GM23338 (cell line): ENCODE data around the gene MAP4K4.

Experiments used
- CREB1 ChIP-seq: fragments of 250-450 bp; sonication (Bioruptor Pico); IDR thresholded peaks from 2 replicates; pipeline ENCODE4 v1.5.0; 2020; ENCODE audit warnings: low read depth, mild to moderate bottlenecking, moderate library complexity
- EZH2 ChIP-seq: fragments of 200-600 bp; sonication (generic); IDR thresholded peaks from one replicate; pipeline ENCODE4 v1.8.0; 2017; ENCODE audit warnings: antibody characterized with exemption, mild to moderate bottlenecking, low read depth; ENCODE audit not compliant: unreplicated experiment
- EZH2phosphoT487 ChIP-seq: fragments of 200-600 bp; sonication (generic); IDR thresholded peaks from one replicate; pipeline ENCODE4 v1.8.1; 2018; ENCODE audit warnings: antibody characterized with exemption; ENCODE audit not compliant: unreplicated experiment
- JUNB ChIP-seq: IDR thresholded peaks from one replicate; pipeline ENCODE4 v1.6.1; 2016; ENCODE audit warnings: antibody characterized with exemption; ENCODE audit not compliant: unreplicated experiment
- NANOG ChIP-seq: IDR thresholded peaks from 2 replicates; pipeline ENCODE4 v1.6.1; 2016; ENCODE audit warnings: antibody characterized with exemption, borderline replicate concordance
- POLR2AphosphoS5 ChIP-seq: IDR thresholded peaks from 2 replicates; pipeline ENCODE4 v1.6.1; 2016; ENCODE audit warnings: antibody characterized with exemption, low read depth
- STAT1 ChIP-seq: IDR thresholded peaks from one replicate; pipeline ENCODE4 v1.6.1; 2016; ENCODE audit warnings: antibody characterized with exemption; ENCODE audit not compliant: unreplicated experiment
- ZNF114 ChIP-seq: fragments of 250-450 bp; sonication (Bioruptor Pico); IDR thresholded peaks from 2 replicates; pipeline ENCODE4 v1.5.0; 2020; ENCODE audit warnings: mild to moderate bottlenecking, moderate library complexity
- ZNF331 ChIP-seq: fragments of 250-450 bp; sonication (Bioruptor Pico); IDR thresholded peaks from 2 replicates; pipeline ENCODE4 v1.5.0; 2020; ENCODE audit warnings: low read depth, mild to moderate bottlenecking, moderate library complexity
- TF ChIP-seq, protein P1 (sequence below), 2 experiments: fragments of 200-600 bp in 1 of 2; sonication (generic) in 1 of 2; conservative IDR thresholded peaks; 2 replicates each; pipeline versions ENCODE4 v1.5.1 to v1.6.1; 2016 to 2017; ENCODE audit warnings: antibody characterized with exemption in 2 of 2, low read depth in 2 of 2, mild to moderate bottlenecking in 2 of 2, moderate library complexity in 1 of 2
- TF ChIP-seq, protein P2 (sequence below): IDR thresholded peaks from one replicate; pipeline ENCODE4 v1.6.1; 2018; ENCODE audit warnings: antibody characterized with exemption; ENCODE audit not compliant: unreplicated experiment
- TF ChIP-seq, protein P3 (sequence below): IDR thresholded peaks from 2 replicates; pipeline ENCODE4 v1.6.1; 2016; ENCODE audit warnings: antibody characterized with exemption
- TF ChIP-seq, protein P4 (sequence below): fragments of 250-450 bp; sonication (Bioruptor Pico); IDR thresholded peaks from 2 replicates; pipeline ENCODE4 v1.5.0; 2020; ENCODE audit warnings: mild to moderate bottlenecking, moderate library complexity

DNA sequence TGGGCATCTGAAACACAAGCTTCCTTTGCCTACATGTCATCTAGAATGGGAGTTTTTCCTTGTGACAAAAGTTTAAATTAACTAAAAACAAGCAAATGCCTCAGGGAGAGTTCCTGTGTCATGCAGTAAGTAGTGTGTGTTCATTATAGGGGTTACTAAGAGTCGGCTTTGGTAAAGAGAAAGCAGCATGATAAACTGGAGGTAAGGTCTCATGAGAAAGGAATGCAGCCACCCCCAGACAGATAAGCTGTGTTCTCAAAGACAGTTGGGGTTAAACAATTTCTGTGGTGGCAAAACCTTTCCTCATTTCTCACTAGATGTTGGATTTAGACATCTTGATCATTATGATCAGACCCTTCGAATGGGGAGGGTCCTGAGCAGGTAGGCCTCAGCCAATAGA is 129.7 kb downstream of the MAP4K4 start:
- TF ChIP-seq, protein P1, sequence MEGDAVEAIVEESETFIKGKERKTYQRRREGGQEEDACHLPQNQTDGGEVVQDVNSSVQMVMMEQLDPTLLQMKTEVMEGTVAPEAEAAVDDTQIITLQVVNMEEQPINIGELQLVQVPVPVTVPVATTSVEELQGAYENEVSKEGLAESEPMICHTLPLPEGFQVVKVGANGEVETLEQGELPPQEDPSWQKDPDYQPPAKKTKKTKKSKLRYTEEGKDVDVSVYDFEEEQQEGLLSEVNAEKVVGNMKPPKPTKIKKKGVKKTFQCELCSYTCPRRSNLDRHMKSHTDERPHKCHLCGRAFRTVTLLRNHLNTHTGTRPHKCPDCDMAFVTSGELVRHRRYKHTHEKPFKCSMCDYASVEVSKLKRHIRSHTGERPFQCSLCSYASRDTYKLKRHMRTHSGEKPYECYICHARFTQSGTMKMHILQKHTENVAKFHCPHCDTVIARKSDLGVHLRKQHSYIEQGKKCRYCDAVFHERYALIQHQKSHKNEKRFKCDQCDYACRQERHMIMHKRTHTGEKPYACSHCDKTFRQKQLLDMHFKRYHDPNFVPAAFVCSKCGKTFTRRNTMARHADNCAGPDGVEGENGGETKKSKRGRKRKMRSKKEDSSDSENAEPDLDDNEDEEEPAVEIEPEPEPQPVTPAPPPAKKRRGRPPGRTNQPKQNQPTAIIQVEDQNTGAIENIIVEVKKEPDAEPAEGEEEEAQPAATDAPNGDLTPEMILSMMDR (conservative IDR thresholded peaks at IDR 0.05; ENCODE audit: low read depth in 2 of 2): no peak
- TF ChIP-seq POLR2AphosphoS5 (no peak), CREB1 (CRISPR knock-in tag) (no peak), EZH2phosphoT487 (no peak), EZH2 (no peak), NANOG (no peak), JUNB (no peak), ZNF331 (no peak), ZNF114 (no peak), STAT1 (no peak)
- TF ChIP-seq, protein P2, sequence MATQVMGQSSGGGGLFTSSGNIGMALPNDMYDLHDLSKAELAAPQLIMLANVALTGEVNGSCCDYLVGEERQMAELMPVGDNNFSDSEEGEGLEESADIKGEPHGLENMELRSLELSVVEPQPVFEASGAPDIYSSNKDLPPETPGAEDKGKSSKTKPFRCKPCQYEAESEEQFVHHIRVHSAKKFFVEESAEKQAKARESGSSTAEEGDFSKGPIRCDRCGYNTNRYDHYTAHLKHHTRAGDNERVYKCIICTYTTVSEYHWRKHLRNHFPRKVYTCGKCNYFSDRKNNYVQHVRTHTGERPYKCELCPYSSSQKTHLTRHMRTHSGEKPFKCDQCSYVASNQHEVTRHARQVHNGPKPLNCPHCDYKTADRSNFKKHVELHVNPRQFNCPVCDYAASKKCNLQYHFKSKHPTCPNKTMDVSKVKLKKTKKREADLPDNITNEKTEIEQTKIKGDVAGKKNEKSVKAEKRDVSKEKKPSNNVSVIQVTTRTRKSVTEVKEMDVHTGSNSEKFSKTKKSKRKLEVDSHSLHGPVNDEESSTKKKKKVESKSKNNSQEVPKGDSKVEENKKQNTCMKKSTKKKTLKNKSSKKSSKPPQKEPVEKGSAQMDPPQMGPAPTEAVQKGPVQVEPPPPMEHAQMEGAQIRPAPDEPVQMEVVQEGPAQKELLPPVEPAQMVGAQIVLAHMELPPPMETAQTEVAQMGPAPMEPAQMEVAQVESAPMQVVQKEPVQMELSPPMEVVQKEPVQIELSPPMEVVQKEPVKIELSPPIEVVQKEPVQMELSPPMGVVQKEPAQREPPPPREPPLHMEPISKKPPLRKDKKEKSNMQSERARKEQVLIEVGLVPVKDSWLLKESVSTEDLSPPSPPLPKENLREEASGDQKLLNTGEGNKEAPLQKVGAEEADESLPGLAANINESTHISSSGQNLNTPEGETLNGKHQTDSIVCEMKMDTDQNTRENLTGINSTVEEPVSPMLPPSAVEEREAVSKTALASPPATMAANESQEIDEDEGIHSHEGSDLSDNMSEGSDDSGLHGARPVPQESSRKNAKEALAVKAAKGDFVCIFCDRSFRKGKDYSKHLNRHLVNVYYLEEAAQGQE: no peak
- TF ChIP-seq, protein P3, sequence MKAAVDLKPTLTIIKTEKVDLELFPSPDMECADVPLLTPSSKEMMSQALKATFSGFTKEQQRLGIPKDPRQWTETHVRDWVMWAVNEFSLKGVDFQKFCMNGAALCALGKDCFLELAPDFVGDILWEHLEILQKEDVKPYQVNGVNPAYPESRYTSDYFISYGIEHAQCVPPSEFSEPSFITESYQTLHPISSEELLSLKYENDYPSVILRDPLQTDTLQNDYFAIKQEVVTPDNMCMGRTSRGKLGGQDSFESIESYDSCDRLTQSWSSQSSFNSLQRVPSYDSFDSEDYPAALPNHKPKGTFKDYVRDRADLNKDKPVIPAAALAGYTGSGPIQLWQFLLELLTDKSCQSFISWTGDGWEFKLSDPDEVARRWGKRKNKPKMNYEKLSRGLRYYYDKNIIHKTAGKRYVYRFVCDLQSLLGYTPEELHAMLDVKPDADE: no peak
- TF ChIP-seq, protein P4, sequence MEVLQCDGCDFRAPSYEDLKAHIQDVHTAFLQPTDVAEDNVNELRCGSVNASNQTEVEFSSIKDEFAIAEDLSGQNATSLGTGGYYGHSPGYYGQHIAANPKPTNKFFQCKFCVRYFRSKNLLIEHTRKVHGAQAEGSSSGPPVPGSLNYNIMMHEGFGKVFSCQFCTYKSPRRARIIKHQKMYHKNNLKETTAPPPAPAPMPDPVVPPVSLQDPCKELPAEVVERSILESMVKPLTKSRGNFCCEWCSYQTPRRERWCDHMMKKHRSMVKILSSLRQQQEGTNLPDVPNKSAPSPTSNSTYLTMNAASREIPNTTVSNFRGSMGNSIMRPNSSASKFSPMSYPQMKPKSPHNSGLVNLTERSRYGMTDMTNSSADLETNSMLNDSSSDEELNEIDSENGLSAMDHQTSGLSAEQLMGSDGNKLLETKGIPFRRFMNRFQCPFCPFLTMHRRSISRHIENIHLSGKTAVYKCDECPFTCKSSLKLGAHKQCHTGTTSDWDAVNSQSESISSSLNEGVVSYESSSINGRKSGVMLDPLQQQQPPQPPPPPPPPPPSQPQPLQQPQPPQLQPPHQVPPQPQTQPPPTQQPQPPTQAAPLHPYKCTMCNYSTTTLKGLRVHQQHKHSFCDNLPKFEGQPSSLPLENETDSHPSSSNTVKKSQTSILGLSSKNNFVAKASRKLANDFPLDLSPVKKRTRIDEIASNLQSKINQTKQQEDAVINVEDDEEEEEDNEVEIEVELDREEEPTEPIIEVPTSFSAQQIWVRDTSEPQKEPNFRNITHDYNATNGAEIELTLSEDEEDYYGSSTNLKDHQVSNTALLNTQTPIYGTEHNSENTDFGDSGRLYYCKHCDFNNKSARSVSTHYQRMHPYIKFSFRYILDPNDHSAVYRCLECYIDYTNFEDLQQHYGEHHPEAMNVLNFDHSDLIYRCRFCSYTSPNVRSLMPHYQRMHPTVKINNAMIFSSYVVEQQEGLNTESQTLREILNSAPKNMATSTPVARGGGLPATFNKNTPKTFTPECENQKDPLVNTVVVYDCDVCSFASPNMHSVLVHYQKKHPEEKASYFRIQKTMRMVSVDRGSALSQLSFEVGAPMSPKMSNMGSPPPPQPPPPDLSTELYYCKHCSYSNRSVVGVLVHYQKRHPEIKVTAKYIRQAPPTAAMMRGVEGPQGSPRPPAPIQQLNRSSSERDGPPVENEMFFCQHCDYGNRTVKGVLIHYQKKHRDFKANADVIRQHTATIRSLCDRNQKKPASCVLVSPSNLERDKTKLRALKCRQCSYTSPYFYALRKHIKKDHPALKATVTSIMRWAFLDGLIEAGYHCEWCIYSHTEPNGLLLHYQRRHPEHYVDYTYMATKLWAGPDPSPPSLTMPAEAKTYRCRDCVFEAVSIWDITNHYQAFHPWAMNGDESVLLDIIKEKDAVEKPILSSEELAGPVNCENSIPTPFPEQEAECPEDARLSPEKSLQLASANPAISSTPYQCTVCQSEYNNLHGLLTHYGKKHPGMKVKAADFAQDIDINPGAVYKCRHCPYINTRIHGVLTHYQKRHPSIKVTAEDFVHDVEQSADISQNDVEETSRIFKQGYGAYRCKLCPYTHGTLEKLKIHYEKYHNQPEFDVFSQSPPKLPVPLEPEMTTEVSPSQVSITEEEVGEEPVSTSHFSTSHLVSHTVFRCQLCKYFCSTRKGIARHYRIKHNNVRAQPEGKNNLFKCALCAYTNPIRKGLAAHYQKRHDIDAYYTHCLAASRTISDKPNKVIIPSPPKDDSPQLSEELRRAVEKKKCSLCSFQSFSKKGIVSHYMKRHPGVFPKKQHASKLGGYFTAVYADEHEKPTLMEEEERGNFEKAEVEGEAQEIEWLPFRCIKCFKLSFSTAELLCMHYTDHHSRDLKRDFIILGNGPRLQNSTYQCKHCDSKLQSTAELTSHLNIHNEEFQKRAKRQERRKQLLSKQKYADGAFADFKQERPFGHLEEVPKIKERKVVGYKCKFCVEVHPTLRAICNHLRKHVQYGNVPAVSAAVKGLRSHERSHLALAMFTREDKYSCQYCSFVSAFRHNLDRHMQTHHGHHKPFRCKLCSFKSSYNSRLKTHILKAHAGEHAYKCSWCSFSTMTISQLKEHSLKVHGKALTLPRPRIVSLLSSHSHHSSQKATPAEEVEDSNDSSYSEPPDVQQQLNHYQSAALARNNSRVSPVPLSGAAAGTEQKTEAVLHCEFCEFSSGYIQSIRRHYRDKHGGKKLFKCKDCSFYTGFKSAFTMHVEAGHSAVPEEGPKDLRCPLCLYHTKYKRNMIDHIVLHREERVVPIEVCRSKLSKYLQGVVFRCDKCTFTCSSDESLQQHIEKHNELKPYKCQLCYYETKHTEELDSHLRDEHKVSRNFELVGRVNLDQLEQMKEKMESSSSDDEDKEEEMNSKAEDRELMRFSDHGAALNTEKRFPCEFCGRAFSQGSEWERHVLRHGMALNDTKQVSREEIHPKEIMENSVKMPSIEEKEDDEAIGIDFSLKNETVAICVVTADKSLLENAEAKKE (CRISPR knock-in tag): no peak
